Measurements from ENCODE around the gene GUCY2C.
"Not testable (repeated sequence)": the region's sequence is repeated elsewhere in the genome, so short reads cannot be mapped to it uniquely, and the experiment has no call there.

Gene GUCY2C

DNA sequence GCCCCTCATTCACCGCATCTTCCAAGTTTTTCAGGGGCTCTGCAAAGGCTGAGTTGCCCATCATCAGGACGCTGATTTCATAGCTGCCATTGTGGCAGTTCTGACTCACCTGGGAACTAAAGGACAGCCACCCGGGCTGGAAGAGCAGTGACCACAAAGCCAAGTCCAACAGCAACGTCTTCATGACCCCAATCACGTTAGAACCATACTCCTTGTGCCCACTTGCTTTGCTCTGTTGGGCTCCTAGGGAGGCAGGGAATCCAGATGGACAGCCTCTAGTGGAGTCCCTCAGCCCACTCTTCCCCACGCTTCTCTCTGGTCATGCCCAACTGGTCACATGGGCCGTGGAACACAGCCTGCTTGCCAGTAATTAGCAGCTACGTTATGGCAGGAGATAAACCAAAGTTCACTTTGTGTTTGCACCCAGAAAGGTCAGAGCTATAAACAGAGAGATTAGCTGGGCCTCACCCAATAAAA is at the start of gene GUCY2C:
GUCY2C (minus strand) TSS at position 335 of the 477 bp plus-strand sequence; CDS start at position 184, 151 bp downstream.
- DNase-seq (ENCODE audit: low read depth in 3 of 3): no peak

DNA sequence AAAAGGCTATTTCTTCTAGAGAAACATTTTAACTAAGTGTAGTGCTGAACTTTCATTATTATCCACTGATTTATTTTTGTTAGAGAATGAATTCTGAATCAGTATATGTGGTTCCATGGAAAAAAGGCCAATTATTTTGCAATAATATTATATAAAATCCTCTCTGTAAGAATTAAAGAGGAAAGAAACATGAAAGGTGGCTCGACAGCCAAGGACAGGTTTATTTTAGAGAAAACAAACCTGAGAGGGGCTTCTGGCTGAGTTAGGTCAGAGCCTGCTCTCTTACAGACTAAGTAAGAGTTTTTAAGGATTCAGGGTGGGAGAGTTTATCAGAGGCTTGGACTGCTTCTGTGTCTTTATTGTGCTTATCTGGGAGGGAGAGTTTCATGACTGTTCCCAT is 46.7 kb upstream of the GUCY2C start:
- no peak for DNase-seq (ENCODE audit: low read depth in 3 of 3)

DNA sequence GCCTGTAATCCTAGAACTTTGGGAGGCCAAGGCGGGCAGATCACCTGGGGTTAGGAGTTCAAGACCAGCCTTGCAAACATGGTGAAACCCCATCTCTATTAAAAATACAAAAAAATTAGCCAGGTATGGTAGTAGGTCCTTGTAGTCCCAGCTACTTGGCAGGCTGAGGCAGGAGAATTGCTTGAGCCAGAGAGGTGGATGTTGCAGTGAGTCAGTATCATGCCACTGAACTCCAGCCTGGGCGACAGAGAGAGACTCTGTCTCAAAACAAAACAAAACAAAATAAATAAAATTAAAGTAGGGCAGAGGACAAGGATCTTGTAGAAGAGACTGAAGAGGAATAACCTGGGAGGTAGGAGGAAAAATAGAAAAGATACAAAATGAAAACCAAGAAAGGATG is 45.5 kb upstream of the GUCY2C start:
- DNase-seq (ENCODE audit: low read depth in 3 of 3): no peak

DNA sequence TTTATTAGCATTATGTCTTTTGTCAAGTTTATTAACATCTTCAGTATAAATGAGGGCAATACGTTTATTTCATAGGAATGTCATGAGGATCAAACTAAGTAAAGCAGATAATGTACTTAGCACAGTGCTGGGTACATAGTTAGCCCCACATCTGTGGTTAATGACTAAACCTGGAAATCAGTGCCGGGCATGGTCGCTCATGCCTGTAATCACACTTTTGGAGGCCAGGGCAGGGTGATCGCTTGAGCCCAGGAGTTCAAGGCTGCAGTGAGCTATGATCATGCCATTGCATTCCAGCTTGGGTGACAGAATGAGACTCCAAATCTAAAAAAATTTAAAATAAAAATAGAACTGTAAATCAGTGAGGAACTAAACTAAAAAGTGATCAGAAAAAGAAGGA is 44.8 kb upstream of the GUCY2C start:
- DNase-seq (ENCODE audit: low read depth in 3 of 3): no peak

DNA sequence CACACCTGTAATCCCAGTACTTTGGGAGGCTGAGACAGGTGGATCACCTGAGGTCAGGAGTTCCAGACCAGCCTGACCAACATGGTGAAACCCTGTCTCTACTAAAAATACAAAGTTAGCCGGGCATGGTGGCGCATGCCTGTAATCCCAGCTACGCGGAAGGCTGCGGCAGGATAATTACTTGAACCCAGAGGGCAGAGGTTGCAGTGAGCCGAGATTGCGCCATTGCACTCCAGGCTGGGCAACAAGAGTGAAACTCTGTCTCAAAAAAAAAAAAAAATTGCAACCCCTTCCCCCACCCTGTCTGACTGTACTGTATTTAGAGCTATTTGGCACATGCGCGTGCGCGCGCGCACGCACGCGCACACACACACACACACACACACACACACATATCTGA is 40.0 kb upstream of the GUCY2C start:
- not testable (repeated sequence) for DNase-seq (ENCODE audit: low read depth in 3 of 3)

DNA sequence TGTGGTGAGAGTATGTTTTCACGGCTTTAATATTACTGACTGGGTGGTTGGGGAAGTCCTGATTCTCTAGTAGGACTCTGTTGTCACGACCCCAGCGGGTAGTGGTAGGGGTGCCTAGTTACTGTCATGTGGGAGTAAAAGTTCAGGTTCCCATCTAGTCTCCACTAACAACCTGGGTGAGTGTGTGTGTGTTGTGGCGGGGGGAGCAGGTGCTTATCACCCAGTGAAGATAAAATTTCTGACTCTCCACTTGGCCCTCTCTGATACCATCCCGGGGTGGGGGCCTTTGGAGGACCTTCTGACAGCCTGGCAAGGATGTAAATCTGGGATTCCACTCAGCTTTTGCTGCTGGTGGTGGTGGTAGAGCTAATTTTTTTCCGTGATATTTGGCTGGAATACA is 35.4 kb upstream of the GUCY2C start:
- no peak for DNase-seq (ENCODE audit: low read depth in 3 of 3)

DNA sequence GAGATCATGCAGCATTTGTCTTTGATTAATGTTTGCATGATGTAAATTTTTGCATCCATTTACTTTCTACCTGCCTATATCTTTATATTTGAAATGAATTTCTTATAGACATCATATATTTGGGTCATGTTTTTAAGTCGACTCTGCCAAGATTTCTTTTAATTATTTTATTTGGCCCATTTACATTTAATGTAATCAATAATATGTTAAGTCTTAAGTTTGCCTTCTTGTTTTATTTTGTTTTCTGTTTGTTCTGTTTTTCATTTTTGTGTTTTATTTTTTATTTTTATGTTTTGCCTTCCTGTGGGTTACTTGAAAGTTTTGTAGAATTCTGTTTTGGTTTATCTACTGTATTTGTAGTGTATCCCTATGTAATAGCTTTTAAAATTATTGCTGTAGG is 33.2 kb upstream of the GUCY2C start:
- DNase-seq (ENCODE audit: low read depth in 3 of 3): no peak

DNA sequence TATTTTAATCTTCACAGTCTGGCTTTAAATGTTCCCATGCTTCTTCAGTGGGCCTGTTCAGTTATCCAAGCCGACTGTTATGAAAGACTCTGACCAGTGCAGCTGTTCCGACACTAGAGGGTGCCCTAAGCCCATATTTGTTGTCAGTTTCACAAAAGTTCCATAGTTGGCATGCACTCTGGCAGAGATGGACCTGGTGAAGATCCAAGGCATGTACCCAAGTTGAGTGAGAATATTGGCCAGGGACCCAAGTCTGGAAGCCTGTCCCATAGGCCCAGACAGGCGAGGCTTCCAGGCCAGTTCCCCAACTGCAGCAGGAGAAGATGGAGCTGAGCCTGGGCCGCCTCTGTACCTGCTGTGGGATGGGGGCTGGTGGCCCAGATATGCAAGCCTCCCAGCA is 27.4 kb upstream of the GUCY2C start:
- peak; percentile 2 to 38 (median 19) for DNase-seq (ENCODE audit: low read depth in 3 of 3)

DNA sequence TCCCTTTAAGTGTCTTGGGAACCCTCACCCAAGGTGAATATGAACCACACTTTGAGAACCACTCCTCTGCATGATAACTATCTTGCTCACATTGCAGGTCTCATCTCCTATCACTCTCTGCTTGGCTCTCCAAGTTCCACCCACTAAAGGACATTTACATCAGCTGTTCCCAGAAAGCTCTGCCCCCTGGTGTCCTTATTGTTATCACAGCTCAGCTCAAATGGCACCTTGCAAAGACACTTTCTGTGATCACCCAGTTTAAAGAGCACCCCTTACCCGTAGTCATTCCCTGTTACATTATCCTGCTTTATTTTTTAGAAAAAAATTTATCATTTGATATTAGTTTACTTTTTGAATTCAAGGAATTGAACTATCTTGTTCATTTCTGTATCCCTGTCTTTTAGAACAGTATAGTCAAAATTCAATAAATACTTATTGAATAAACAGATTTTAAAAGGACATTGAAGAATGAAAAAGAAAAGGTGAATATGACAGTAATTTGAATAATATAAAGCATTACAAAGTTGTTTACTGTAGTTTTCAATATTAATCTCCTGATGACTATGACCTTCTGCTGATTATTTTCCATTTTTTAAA is 20.5 kb upstream of the GUCY2C start:
- peak in 2 of 3 experiments; percentile 10 to 21 for DNase-seq (ENCODE audit: low read depth in 3 of 3)

DNA sequence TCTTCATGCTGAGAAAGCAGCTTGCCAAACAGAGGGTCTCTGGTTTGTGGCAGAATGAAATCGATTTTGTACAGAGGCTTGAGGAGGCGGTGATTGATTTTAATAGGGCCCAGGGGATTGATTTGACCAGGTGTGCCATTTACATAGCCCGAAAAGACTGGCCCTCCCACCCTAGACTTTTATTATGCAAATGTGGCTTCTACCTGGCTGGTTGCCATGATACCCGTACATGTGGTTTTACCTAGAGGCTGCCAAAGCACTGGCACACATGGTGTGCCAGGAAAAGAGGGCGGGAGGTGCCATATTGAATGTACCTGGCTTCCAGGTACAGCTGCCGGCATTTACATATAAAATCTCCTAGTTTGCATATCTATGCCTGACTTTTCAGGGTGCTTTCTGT is 18.0 kb upstream of the GUCY2C start:
- DNase-seq (ENCODE audit: low read depth in 3 of 3): no peak

DNA sequence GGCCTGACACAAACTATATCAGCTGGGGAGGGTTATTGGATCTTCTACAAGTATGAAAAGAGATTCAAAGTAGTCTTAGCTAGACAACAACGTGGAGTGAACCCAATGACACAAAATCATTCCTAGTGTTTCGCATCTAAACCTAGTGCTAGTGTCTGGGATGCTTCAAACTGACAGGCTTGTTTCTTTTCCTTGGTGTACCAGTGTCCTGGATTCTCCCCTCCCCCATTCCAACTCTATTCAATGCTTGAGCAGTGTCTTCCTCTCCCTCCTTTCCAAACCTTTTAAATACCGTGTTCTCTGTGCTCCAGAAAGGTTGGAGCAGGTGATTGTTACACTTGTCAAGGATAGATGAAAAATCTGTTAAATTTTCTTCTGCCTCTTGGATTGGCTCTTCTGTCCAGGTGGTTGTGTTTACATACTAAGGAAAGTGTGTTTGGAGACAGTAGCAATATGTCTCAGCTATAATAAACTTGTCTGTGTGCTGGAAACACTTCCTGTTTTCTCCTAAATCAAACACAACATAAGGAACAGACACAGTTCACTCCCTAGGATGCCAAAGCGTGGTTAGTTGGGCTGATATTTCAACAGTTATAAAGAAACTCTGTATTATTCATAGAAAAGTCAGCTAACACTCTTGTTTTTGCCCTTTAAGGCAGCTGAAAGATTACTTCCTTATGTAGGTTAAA is 14.4 kb upstream of the GUCY2C start:
- DNase-seq (ENCODE audit: low read depth in 3 of 3): no peak

DNA sequence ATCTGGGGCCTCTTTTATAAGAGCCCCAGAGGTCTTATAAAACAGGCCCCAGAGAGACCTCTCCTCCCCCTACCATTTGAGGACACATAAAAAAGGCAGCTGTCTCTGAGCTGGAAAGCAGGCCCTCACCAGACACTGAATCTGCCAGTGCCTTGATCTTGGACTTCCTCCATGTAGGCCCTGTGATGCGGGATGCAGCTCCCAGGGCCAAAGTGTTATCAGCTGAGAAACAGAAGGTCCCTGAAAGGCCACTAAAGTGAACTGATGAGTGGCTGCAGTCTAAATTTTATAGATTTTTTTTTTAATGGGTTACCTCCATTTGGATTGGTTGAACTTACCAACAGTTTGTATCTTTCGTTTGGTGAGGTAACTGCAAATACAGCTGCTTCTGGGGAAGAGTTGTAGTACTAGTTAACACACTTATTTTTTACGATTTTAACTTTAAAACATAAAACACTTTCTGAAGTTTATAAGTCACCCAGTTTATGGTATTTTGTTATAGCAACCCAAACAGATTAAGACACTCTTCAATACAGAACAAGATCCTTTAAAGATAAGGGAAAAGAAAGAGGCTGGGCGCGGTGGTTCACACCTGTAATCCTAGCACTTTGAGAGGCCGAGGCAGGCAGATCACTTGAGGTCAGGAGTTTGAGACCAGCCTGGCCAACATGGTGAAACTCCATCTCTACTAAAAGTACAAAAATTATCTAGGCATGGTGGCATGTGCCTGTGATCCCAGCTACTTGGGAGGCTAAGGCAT is 5.6 kb upstream of the GUCY2C start:
- DNase-seq (ENCODE audit: low read depth in 3 of 3): no peak

DNA sequence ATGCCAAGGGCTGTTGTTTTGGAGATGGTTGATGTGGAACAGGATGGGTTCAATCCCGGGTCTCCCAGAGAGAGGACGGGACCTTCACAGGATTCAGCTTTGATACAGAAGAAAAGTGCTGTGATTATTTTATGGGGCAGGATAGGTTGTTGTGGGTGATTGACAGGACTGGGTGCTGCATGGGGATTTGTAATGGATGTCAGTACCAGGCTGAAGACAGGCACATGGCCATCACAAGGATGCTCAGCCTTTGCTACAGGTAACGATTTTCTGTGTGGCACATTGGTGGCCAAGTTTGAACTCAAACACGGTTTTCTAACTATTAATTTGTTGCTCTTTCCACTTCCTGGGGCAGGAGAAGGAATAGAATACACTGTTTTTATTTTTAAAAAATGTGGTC is 4.5 kb upstream of the GUCY2C start:
- DNase-seq (ENCODE audit: low read depth in 3 of 3): no peak

DNA sequence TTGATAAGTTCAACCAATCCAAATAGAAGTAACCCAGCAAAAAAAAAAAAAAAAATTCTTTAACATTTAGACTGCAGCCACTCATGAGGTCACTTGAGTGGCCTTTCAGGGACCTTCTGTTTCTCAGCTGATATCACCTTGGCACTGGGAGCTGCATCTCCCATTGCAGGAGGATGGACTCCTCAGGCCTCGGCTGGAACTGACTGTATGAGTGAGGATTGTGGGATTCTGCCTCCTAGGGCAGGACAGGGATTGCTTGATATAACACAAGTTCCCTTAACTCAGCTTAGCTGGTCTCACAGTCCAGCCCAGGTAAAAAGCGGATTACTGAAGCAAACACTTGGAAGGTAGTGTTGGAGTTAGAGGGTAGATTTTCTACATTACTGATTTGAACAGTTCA is 3.5 kb upstream of the GUCY2C start:
- no peak for DNase-seq (ENCODE audit: low read depth in 3 of 3)

DNA sequence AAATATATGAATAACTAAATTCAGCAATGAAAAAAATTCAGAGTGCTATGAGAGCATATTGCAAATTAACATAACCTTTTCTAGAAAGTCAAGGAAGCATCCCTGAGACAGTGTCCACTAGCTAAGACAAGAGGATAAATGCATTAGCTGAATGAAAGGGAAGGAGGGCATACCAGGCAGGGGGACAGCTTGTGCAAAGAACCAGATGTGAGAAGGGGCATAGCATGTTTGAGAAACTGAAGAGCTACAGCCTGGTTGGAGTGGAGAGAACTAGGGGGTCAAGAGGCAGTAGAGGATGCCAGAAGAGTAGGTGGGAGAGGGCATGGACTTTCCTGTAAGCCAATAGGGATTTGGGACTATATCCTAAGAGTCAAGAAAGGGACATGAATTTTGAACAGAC is 2.2 kb upstream of the GUCY2C start:
- DNase-seq (ENCODE audit: low read depth in 3 of 3): no peak

DNA sequence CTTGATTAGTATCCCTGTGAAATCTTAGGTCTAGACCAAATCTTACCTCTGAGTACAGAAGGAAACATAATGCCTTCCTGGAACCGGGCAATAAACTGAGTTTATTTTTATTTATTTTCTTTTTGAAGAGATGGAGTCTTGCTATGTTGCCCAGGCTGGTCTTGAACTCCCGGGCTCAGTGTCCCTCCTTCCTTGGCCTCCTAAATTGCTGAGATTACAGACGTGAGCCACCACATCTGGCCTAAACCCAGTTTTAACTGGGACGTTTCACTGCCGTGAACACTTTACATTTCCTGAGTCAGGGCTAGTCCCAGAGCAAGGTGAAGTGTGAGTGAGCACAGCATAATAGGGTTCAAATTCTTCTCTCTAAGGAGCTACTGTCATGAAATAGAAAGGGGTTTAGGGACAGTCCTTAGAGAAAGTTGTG is 671 bp downstream of the GUCY2C start:
- DNase-seq (ENCODE audit: low read depth in 3 of 3): no peak

DNA sequence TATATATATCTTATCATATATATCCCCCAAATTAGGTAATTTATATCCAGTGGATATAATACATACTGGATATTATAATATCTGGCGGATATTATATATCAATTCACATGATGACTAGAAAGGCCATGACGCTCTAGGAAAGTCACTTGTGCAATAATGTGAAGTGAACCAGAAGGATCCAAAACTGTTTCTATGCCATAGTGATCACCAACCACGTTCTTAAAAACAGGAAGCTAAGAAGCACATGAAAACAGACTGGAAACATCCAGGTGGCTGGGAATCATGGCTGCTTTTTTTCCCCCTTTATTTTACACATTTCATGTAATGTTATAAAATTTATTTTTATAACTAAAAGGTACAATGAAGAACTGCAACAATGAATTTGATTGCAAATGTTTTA is 1.4 kb downstream of the GUCY2C start:
- no peak for DNase-seq (ENCODE audit: low read depth in 3 of 3)

DNA sequence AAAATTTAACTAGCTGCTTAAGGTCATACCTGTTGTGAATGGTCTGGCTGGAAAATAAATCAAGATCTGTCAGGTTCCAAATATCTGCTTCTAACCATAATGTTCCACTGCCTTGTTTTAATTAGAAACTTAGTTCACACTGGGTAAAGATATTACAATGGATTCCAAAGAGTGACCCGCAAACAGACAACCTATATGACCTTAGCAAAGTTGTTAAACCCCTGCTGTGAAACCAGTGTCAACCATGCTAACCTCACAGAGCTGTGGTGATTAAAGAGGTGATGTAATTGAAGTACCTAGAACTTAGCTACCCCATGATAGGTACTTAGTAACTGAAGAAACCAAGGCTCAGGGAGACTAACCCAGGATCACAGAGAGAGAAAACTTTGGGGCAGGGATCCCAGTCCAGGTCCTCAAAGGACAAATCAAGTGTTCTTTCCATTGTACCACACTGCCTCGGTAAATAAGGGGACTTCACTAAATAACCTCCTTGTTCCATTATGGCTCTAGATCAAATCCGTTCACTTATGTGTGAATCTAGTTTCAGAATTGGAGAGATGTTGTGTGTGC is 2.2 kb downstream of the GUCY2C start:
- DNase-seq (ENCODE audit: low read depth in 3 of 3): no peak

DNA sequence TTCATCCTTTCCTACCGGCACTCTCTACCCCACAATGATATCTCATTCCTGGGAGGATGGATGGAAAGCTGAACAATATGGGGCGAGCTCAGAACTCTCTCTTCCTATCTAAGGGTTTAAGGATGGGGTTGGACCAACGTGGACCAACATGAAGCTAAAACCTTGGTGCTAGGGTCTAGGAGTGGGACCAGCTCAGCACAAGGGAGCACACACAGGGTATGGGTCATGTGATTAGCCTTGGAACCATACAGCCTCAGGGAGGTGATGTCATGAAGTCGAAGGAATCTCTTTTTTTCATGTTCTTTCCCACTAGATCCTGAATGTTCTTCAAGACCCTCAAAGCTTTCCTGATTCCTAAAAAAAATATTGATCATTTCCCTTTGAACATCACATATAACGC is 3.3 kb downstream of the GUCY2C start:
- no peak for DNase-seq (ENCODE audit: low read depth in 3 of 3)

DNA sequence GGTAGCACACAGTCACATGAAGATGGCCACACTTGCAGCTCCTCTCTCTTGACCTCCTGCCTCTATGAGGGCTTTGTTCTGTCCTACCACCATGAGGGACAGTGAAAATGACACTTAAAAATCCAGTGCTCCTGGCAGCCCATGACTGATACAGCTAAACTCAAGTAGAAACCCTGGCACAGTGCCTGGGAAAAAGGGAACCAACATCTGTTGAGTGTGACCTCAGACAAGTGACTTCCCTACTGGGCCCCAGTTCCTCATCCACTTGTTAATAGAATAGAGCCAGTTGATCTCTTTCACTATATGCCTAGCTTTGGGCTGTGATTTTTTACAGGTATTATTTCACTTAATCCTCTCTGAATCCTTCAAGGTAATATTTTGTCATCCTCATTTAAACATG is 4.8 kb downstream of the GUCY2C start:
- DNase-seq (ENCODE audit: low read depth in 3 of 3): no peak

DNA sequence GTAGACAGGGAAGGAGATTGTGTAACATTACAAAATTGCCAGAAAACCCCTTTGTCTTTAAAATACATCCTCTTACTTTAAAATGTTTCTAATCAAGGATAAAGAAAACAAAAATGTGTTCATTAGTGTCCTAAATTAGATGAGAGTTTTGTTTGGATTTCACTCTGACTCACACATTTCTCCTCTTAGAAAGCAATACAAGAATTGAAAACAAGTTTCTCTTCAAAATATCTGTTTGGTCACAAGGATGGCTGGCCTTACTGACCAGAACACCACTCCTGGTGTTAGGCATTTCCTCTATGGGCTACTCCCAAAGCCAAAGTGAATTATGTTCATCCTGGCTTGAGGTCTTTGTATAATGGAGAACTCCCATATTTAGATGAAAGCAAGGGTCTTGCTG is 6.4 kb downstream of the GUCY2C start:
- DNase-seq (ENCODE audit: low read depth in 3 of 3): no peak

DNA sequence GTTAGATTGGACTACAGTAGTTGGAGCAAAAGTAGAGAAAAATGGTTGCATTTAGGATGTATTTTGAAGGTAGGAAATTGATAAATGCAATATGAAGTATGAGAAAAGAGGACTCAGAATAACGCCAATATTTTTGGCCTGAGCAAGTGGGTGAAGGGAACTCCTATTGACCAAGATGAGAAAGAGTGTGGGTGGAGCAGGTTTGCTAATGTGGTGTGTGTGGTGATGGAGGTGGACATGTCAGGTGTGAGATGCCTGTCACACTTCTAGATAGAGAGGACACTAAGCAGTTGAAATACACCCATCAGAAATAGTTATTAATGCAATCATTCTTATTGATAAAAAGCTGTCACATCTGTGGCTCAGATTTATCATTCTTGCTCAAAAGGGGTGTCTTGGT is 7.3 kb downstream of the GUCY2C start:
- no peak for DNase-seq (ENCODE audit: low read depth in 3 of 3)

DNA sequence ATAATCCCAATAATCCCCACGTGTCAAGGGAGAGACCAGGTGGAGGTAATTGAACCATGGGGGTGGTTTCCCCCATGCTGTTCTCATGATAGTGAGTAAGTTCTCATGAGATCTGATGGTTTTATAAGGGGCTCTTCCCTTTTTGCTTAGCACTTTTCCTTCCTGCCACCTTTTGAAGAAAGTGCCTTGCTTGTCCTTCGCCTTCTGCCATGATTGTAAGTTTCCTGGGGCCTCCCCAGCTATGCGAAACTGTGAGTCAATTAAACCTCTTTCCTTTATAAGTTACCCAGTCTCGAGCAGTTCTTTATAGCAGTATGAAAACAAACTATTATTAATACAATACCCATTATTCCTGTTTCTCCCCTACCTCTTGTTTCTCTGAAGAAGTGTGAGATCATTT is 14.2 kb downstream of the GUCY2C start:
- not testable (repeated sequence) for DNase-seq (ENCODE audit: low read depth in 3 of 3)
